OCI-LY1 (cell line): Measurements from ENCODE around the gene APOLD1.
"Not testable (repeated sequence)": the region's sequence is repeated elsewhere in the genome, so short reads cannot be mapped to it uniquely, and the experiment has no call there.

ENCODE experiments used
- H2AFZ ChIP-seq: fragments of 200-600 bp; sonication (generic), shearing (Covaris generic); 2 replicates; pipeline ENCODE4 v1.6.0; 2014; ENCODE audit warnings: antibody characterized with exemption, mild to moderate bottlenecking, low read length
- H3F3A ChIP-seq: fragments of 200-600 bp; sonication (generic), shearing (Covaris generic); 2 replicates; pipeline ENCODE4 v1.6.0; 2014; ENCODE audit warnings: mild to moderate bottlenecking, antibody characterized with exemption, low read length, moderate library complexity; ENCODE audit not compliant: insufficient read depth
- H3K27ac ChIP-seq: fragments of 200-600 bp; sonication (generic); 2 replicates; pipeline ENCODE4 v1.5.1; 2014; ENCODE audit warnings: low read length, mixed run types, mild to moderate bottlenecking, low read depth; ENCODE audit not compliant: poor library complexity, severe bottlenecking
- H3K27me3 ChIP-seq: fragments of 200-600 bp; sonication (generic); 2 replicates; pipeline ENCODE4 v1.6.0; 2014; ENCODE audit warnings: antibody characterized with exemption, mild to moderate bottlenecking, low read length, moderate library complexity; ENCODE audit not compliant: insufficient read depth
- H3K36me3 ChIP-seq: fragments of 200-600 bp; sonication (generic); 2 replicates; pipeline ENCODE4 v1.6.1; 2014; ENCODE audit warnings: mild to moderate bottlenecking, antibody characterized with exemption, low read length, moderate library complexity, mixed read lengths; ENCODE audit not compliant: insufficient read depth
- H3K4me1 ChIP-seq: fragments of 200-600 bp; sonication (generic); 2 replicates; pipeline ENCODE4 v1.5.1; 2014; ENCODE audit warnings: mild to moderate bottlenecking, low read length, moderate library complexity; ENCODE audit not compliant: insufficient read depth, severe bottlenecking
- H3K4me2 ChIP-seq: fragments of 200-600 bp; sonication (generic), shearing (Covaris generic); 2 replicates; pipeline ENCODE4 v1.6.1; 2014; ENCODE audit warnings: low read length
- H3K4me3 ChIP-seq: fragments of 200-600 bp; sonication (generic); 2 replicates; pipeline ENCODE4 v1.5.1; 2014; ENCODE audit warnings: low read length, low read depth, mild to moderate bottlenecking, mixed read lengths; ENCODE audit not compliant: poor library complexity, severe bottlenecking
- H3K79me2 ChIP-seq: fragments of 200-600 bp; shearing (Covaris generic); 2 replicates; pipeline ENCODE4 v1.6.1; 2016; ENCODE audit warnings: mixed run types, low read length, mixed read lengths; ENCODE audit not compliant: insufficient read depth
- H3K9ac ChIP-seq: fragments of 200-600 bp; sonication (generic), shearing (Covaris generic); 2 replicates; pipeline ENCODE4 v1.6.1; 2014; ENCODE audit warnings: mild to moderate bottlenecking, low read length, mixed read lengths
- H3K9me2 ChIP-seq: fragments of 200-600 bp; sonication (generic), shearing (Covaris generic); 2 replicates; pipeline ENCODE4 v1.6.1; 2014; ENCODE audit warnings: low read depth, mild to moderate bottlenecking, low read length, mixed read lengths
- H3K9me3 ChIP-seq: fragments of 200-600 bp; shearing (Covaris generic); 2 replicates; pipeline ENCODE4 v1.6.1; 2014; ENCODE audit warnings: low read length, mixed read lengths
- H4K20me1 ChIP-seq: fragments of 200-600 bp; sonication (generic), shearing (Covaris generic); 2 replicates; pipeline ENCODE4 v1.6.0; 2016; ENCODE audit warnings: mild to moderate bottlenecking, low read length; ENCODE audit not compliant: insufficient read depth
- CTCF ChIP-seq: fragments of 200-600 bp; sonication (generic), shearing (Covaris generic); IDR thresholded peaks from 2 replicates; pipeline ENCODE4 v1.5.1; 2017; ENCODE audit warnings: mild to moderate bottlenecking, antibody characterized with exemption, low read length, moderate library complexity, mixed read lengths
- EZH2 ChIP-seq: fragments of 200-600 bp; sonication (generic), shearing (Covaris generic); IDR thresholded peaks from 2 replicates; pipeline ENCODE4 v1.8.0; 2017; ENCODE audit warnings: borderline replicate concordance, mixed run types, mild to moderate bottlenecking, antibody characterized with exemption, low read length, moderate library complexity, mixed read lengths

APOLD1 gene

GRCh38 chr12:12839003-12839395, 53.5 kb downstream of the APOLD1 start:
- H3K9me2 ChIP-seq = no peaks in the 10 kb centered on the region
- no peak for TF ChIP-seq EZH2
- no peak for TF ChIP-seq CTCF
- H3K9me3 ChIP-seq = no peaks in the 10 kb centered on the region
- H3F3A ChIP-seq = 0 out of 2 replicates have a peak, but pooled peaks cover 1% of the 10 kb centered on the region
- H3K27ac ChIP-seq = no peak overlapping the region
- H3K36me3 ChIP-seq = peaks cover 2% of the 10 kb centered on the region; the same call in 1 of the 2 replicates
- no peak overlapping the region for H3K9ac ChIP-seq
- no peak overlapping the region for H2AFZ ChIP-seq
- no peak overlapping the region for H3K4me3 ChIP-seq
- H3K27me3 ChIP-seq = no peaks in the 10 kb centered on the region
- H3K4me1 ChIP-seq = peaks cover 11% of the 10 kb centered on the region
- no peaks in the 10 kb centered on the region for H4K20me1 ChIP-seq
- no peak overlapping the region for H3K4me2 ChIP-seq
- no peaks in the 10 kb centered on the region for H3K79me2 ChIP-seq

- H3K79me2 ChIP-seq, H3K9me2 ChIP-seq, H3K4me2 ChIP-seq, H3K4me1 ChIP-seq, H3K9ac ChIP-seq, H3K27ac ChIP-seq, H3F3A ChIP-seq, H4K20me1 ChIP-seq, H2AFZ ChIP-seq, H3K9me3 ChIP-seq, H3K4me3 ChIP-seq, H3K27me3 ChIP-seq, H3K36me3 ChIP-seq: not testable (repeated sequence)
Observed at GRCh38 chr12:12839439-12839838, 54.0 kb downstream of the APOLD1 start.

DNA sequence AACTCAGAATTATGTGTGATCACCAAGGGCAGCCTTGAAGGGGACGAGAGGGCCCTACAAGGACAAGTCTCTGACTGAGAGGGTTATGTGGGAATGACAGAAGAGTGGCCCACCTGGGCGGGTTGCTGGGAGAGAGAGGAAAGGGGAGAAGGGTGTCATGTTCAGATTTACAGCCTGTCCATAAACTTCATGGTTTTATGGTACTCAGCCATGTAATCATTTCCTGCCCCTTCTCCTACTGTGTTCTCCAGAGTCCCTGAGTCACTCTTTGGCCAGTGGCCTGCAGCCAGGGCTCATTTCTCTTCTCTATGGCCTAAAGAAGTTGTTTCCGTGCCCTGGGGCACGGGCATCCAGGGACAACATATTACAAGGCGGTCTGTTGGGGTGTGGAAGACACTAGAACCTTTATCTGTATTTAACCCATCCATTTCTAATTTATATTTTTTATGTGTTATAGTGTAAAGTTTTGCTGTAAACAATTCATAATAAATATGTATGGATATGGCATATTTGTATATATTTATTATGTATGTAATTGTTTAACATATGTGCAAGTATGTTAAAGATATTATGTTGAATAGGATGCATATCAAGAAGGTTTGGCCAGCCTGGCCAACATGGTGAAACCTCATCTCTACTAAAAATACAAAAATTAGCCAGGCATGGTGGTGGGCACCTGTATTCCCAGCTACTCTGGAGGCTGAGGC, 54.6 kb downstream of the APOLD1 start:
- no peaks in the 10 kb centered on the region for H4K20me1 ChIP-seq
- no peaks in the 10 kb centered on the region for H3K27me3 ChIP-seq
- no peak overlapping the region for H3K9ac ChIP-seq
- H3K36me3 ChIP-seq = no peaks in the 10 kb centered on the region
- no peaks in the 10 kb centered on the region for H3F3A ChIP-seq
- H3K4me2 ChIP-seq = no peak overlapping the region
- H3K27ac ChIP-seq = no peak overlapping the region
- no peaks in the 10 kb centered on the region for H3K79me2 ChIP-seq
- H3K9me2 ChIP-seq = no peaks in the 10 kb centered on the region
- no peak for TF ChIP-seq EZH2
- TF ChIP-seq CTCF = no peak
- H3K9me3 ChIP-seq = no peaks in the 10 kb centered on the region
- no peak overlapping the region for H2AFZ ChIP-seq
- H3K4me1 ChIP-seq = peaks cover under 1% of the 10 kb centered on the region
- no peak overlapping the region for H3K4me3 ChIP-seq

DNA sequence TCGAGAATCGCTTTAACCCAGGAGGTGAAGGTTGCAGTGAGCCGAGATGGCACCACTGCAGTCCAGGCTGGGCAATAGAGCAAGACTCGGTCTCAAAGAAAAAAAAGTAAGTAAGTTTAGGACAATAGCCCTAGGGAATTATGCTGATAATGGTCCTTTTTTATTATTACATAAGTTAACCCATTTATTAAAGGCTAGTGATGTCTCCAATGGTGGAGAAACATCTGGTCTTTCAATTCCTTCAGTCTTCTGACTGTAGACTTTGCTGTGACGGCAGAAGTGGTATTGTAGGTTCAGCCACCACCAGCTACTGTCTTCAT, 55.1 kb downstream of the APOLD1 start:
- Histone ChIP-seq H3K9me3 (no peaks in the 10 kb centered on the region), H3K27ac (no peak overlapping the region), H3F3A (no peaks in the 10 kb centered on the region), H3K9me2 (no peaks in the 10 kb centered on the region), H3K9ac (no peak overlapping the region), H3K4me1 (no peaks in the 10 kb centered on the region), H3K4me3 (no peak overlapping the region), H4K20me1 (no peaks in the 10 kb centered on the region), H2AFZ (no peak overlapping the region), H3K79me2 (no peaks in the 10 kb centered on the region), H3K36me3 (no peaks in the 10 kb centered on the region), H3K4me2 (no peak overlapping the region), H3K27me3 (no peaks in the 10 kb centered on the region)
- TF ChIP-seq CTCF (no peak), EZH2 (no peak)
